ENCODE measurements around the gene TIE1.

TIE1 gene

GRCh38 chr1:43300378-43301094, at the start of gene TIE1:
Gene TIE1, plus strand, starts transcription at chr1:43300982. Its CDS starts 90 bp downstream, at chr1:43301072.
- no peak for DNase-seq

DNA sequence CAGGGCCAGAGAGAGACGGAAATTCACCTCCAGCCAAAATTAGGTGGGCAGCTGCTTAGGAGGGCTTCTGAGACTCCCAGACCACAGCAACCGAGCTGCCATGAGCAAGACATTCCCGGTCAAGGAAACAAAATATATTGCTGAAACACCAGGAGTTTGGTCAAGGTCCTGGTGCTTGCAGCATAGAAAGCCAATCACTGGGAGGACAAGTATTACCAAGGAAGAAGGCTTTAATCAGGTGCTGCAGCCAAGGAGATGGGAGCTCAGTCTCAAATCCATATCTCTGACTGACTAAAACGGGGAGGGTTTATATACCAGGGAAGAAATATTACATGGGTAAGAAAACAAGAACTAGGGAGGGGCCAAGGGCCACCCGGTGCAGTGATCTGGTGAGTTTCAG, 49.8 kb upstream of the TIE1 start:
- DNase-seq: no peak

DNA sequence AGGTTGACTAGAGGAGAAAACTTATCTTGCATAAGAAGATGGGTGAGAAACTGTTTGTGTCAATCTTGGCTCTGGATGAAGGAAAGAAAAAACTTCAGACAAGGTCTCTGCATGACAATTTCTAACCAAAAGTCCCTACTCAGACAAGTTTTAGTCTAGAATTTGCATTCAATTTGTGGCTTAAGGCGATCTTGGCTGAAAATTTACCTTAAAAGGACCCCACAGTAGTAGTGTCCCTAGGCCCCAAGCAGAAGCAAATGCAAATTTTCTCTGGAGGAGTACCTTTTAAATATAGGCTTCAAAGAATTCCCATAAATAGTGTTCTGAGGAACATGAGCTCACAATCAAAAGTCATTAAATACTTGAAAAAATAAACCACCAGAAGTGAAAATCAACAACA, 48.6 kb upstream of the TIE1 start:
- no peak for DNase-seq

GRCh38 chr1:43253173-43253572, 47.6 kb upstream of the TIE1 start:
- no peak for DNase-seq

DNA sequence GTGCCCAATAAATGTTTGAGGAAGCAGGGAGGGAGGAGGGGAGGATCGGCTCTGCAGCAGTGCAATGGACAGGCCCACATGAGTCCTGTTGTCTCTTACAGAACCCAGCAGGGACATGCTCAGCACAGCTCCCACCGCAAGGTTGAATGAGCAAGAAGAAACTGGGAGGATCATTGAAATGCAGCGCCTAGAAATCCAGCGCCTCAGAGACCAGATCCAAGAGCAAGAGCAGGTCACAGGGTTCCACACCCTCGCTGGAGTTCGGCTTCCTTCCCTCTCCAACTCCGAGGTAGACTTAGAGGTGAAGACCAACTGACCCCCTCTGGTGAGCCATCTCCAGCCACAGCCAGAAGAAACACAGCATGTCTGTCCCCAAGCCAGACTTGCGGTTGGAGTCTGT, 46.9 kb upstream of the TIE1 start:
- DNase-seq: no peak

GRCh38 chr1:43255438-43256210, 45.2 kb upstream of the TIE1 start:
- DNase-seq: no peak

GRCh38 chr1:43256675-43257570, 43.9 kb upstream of the TIE1 start:
- DNase-seq: no peak

GRCh38 chr1:43258370-43258769, 42.4 kb upstream of the TIE1 start:
- no peak for DNase-seq

DNA sequence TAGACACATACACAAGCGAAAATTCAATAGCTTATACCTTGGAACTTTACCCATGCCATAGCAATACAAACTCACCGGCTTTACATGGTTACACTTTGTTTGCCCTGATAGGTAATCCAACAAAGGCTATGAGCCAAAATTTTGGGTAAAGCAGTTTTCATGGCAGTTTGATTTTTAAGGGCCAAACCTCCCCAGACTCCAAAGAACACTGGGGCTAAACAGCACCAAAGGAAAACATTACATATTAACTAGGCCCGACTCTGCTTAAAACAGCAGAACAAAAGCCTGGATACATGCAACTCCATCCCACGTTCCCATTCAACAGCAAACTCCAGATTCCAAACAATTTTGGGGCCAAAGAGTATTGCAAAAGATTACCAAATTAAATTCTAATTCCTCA, 35.4 kb upstream of the TIE1 start:
- no peak for DNase-seq

DNA sequence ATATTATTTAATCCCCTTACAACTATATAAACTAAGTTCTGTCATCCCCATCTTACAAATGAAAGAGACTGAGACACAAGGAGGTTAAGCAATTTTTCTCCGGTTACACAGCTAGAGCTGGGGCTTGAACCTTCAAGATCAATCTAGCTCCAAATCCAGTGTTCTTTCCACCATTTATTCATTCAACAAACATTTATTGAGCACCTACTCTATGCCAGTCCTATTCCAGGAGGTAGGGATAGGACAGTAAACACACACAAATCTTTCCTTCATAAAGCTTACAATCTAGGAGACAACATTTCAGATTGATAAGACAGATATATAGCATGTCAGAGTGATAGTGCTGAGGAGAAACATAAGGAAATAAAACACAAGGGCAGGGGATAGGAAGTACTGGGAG, 33.9 kb upstream of the TIE1 start:
- no peak for DNase-seq

- no peak for DNase-seq
Measured at GRCh38 chr1:43267291-43267805, 33.4 kb upstream of the TIE1 start.

- DNase-seq: no peak
Measured at GRCh38 chr1:43267818-43268425, 32.9 kb upstream of the TIE1 start.

GRCh38 chr1:43269627-43270375, 31.0 kb upstream of the TIE1 start, which contains the start of gene TMEM125:
Gene TMEM125, plus strand, starts transcription at chr1:43269983. Its CDS starts 2,740 bp downstream, at chr1:43272723.
- no peak for DNase-seq

DNA sequence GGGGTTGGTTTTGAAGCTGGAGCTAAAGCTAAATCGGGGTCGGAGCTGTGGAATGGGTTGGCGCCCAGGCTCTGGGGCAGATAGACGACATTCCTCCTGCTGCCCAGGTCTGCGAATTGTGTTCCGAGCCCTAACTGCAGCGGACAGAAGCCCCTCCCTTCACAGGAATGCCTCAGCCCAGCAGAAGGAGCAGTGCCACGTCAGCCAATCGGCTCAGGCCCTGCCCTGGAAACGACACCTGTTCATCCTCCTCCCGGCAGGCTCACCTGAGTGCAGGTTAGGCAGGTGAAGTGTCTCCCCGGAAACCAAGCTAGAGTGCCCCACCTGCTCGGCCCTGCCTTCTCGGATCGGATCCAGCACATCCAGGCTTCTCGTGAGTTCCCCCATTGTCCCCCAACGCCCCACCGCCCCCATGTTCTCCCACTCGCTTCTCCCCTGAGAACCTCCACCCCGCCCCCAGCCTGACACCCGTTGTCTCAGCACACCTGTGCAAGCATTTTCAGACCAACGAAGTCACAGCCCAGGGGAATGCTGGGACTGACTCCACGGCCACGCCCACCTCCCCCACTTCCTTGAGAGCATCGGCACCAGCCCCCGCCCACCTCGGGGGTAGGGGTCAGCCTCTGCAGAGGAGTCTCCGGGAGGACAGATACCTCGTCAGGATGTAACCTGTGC, 30.2 kb upstream of the TIE1 start:
- no peak for DNase-seq

GRCh38 chr1:43271186-43272118, 29.3 kb upstream of the TIE1 start:
- no peak for DNase-seq

GRCh38 chr1:43272161-43272560, 28.6 kb upstream of the TIE1 start:
- no peak for DNase-seq

GRCh38 chr1:43272576-43273571, 27.9 kb upstream of the TIE1 start:
- DNase-seq: no peak

DNA sequence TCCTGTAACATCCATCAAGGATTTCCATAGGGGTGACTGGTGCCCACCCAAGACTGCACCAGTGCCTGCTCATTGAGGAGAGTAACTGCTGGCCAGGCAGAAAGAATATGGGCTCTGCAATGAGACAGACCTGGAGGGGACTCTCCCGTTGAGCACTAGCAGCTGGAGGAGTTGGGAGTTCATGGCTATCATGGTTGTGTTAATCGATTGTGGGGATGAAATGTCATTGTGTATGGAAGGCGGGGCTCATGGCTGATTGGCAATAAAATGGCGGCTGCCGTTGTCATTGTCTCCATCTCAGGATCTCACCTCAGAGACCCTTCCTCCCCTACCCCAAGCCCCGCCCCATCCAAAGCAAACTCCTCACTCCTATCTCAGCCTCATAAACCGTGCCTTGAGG, 27.1 kb upstream of the TIE1 start:
- DNase-seq: no peak
